OCI-LY7 (cell line): ENCODE data around the gene CORO7.

Experiments
- CTCF ChIP-seq: fragments of 200-600 bp; sonication (generic); conservative IDR thresholded peaks from 2 replicates; pipeline ENCODE4 v1.5.1; 2014; ENCODE audit warnings: mild to moderate bottlenecking, antibody characterized with exemption, low read length, moderate library complexity, mixed read lengths
- EZH2phosphoT487 ChIP-seq: fragments of 200-600 bp; sonication (generic); IDR thresholded peaks from 2 replicates; pipeline ENCODE4 v1.6.1; 2018; ENCODE audit warnings: low read depth, borderline replicate concordance, mild to moderate bottlenecking, mixed run types, antibody characterized with exemption, low read length, moderate library complexity, mixed read lengths

- TF ChIP-seq CTCF (no peak), EZH2phosphoT487 (no peak)
Measured at GRCh38 chr16:4325253-4325758, 91.1 kb downstream of the CORO7 start.
